Measurements from ENCODE around the gene WIF1. TPM values are rescaled to one million over a fixed set of nuclear protein-coding genes. Genes with fewer than 3 reads are reported as not detected.

The WIF1 gene
- polyA plus RNA-seq, 2 donors = 0.25 to 0.47 TPM

DNA sequence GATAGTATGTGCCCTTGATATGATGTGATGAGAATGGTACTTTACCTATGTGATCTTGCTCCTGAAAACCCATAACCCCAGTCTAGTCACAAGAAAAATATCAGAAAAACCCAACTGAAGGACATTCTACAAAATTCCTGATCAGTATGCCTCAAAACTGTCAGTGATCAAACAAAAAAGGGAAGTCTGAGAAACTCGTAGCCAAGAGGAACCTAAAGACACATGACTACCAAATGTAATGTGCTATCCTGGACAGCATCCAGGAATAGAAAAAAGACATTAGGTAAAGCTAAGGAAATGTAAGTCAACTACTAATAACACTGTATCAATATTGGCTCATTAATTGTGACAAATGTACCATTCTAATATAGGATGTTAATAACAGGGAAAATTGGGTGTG is 4.1 kb upstream of the WIF1 start:
- no peaks in the 10 kb centered on the region for H3K36me3 ChIP-seq (ENCODE audit: control insufficient read depth in 2 of 2, insufficient read depth in 2 of 2, low read length in 1 of 2)
- no peaks in the 10 kb centered on the region for H3K9me3 ChIP-seq (ENCODE audit: control insufficient read depth in 2 of 2, insufficient read depth in 1 of 2, low read depth in 1 of 2, low read length in 1 of 2)
- WGBS, 2 donors = 35% methylated on average over 1 of the region's 1 CpG
- H3K4me3 ChIP-seq (ENCODE audit: low read depth in 1 of 2, low read length in 2 of 2) = no peak overlapping the region
- H3K27ac ChIP-seq (ENCODE audit: low read depth in 2 of 2, low read length in 1 of 2) = no peak overlapping the region
- peaks cover 0 to 9% of the 10 kb centered on the region in 2 donors for H3K27me3 ChIP-seq (ENCODE audit: control insufficient read depth in 1 of 2, insufficient read depth in 2 of 2, low read length in 2 of 2)
- no peaks in the 10 kb centered on the region for H3K4me1 ChIP-seq (ENCODE audit: control insufficient read depth in 2 of 2, insufficient read depth in 2 of 2, low read length in 1 of 2)

DNA sequence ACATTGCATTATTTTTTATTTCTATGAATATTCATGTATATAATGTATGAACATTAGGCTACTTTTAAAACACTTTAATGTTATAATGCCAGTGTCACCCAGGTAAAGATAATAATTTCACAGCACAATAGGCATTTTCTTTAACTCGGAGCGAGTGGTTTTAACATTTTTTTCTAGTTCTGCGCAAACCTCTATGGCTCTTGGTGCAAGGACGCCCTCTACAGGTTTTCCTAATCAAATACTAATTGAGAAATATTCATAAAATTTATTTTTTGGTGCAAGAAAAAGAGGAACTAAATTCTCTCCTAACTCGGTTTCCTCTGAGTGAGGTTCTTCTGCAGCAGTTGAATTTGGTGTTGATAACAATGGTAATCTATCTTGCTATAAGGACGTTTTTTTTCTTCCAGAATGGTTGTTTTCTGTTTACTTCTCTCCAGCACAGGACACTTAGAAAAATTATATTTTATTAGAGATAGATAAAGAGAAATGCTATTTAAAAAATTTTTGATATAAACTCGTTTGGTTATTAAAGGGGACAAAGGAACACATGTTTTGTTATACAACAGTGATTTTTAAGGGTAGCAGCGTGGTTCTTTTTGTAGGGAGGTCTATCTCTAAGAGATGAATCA is 2.4 kb upstream of the WIF1 start:
- Histone ChIP-seq H3K36me3 (ENCODE audit: control insufficient read depth in 2 of 2, insufficient read depth in 2 of 2, low read length in 1 of 2) (no peaks in the 10 kb centered on the region), H3K4me1 (ENCODE audit: control insufficient read depth in 2 of 2, insufficient read depth in 2 of 2, low read length in 1 of 2) (no peaks in the 10 kb centered on the region), H3K4me3 (ENCODE audit: low read depth in 1 of 2, low read length in 2 of 2) (no peak overlapping the region), H3K9me3 (ENCODE audit: control insufficient read depth in 2 of 2, insufficient read depth in 1 of 2, low read depth in 1 of 2, low read length in 1 of 2) (no peaks in the 10 kb centered on the region), H3K27ac (ENCODE audit: low read depth in 2 of 2, low read length in 1 of 2) (no peak overlapping the region), H3K27me3 (ENCODE audit: control insufficient read depth in 1 of 2, insufficient read depth in 2 of 2, low read length in 2 of 2) (peaks cover 0 to 12% of the 10 kb centered on the region in 2 donors)
- 10 to 11% methylated on average over 8 of the region's 8 CpGs for WGBS, 2 donors

DNA sequence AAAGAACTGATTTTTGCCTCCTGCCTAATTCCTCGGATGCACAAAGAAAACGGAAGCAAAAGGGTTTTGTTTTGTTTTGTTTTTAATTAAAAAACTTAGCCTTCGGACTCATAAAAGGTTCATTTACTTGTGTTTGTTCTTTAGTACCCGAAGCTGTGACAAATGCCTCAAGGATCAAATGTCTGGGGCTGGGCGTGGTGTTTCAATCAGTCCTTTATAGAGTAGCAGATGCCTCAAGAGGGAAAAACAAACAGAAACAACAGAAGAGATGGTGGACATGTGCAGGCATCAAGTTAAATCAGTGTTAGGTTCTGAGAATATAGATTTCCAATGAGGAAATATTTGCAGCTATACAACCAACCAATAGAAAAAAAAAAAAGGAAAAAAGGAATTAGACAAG is 1.6 kb upstream of the WIF1 start:
- Histone ChIP-seq H3K9me3 (ENCODE audit: control insufficient read depth in 2 of 2, insufficient read depth in 1 of 2, low read depth in 1 of 2, low read length in 1 of 2) (no peaks in the 10 kb centered on the region), H3K36me3 (ENCODE audit: control insufficient read depth in 2 of 2, insufficient read depth in 2 of 2, low read length in 1 of 2) (no peaks in the 10 kb centered on the region), H3K27ac (ENCODE audit: low read depth in 2 of 2, low read length in 1 of 2) (no peak overlapping the region), H3K4me1 (ENCODE audit: control insufficient read depth in 2 of 2, insufficient read depth in 2 of 2, low read length in 1 of 2) (no peaks in the 10 kb centered on the region), H3K4me3 (ENCODE audit: low read depth in 1 of 2, low read length in 2 of 2) (no peak overlapping the region), H3K27me3 (ENCODE audit: control insufficient read depth in 1 of 2, insufficient read depth in 2 of 2, low read length in 2 of 2) (peaks cover 0 to 12% of the 10 kb centered on the region in 2 donors)
- 53 to 56% methylated on average over 5 of the region's 5 CpGs for WGBS, 2 donors

DNA sequence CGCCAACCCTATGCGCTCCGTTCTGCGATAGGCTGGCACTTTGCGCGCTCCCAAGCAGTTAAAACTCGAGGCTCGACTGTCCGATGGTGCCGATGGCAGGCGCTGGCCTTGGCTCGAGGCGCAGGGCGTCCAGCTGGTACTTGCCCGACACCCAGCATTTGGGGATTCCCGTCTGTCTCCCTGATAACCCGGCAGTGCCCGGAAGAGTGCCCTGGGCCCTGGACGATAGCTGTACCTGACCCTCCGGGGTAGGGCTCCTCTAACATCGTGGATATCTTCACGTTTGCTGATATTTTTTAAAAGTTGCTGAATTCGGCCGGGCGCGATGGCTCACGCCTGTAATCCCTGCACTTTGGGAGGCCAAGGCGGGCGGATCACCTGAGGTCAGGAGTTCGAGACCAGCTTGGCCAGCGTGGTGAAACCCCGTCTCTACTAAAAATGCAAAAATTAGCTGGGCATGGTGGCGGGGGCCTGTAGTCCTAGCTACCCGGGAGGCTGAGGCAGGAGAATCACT is 908 bp upstream of the WIF1 start:
- 84 to 85% methylated on average over 34 of the region's 34 CpGs for WGBS, 2 donors
- H3K27ac ChIP-seq (ENCODE audit: low read depth in 2 of 2, low read length in 1 of 2) = no peak overlapping the region
- peaks cover 0 to 12% of the 10 kb centered on the region in 2 donors for H3K27me3 ChIP-seq (ENCODE audit: control insufficient read depth in 1 of 2, insufficient read depth in 2 of 2, low read length in 2 of 2)
- no peaks in the 10 kb centered on the region for H3K4me1 ChIP-seq (ENCODE audit: control insufficient read depth in 2 of 2, insufficient read depth in 2 of 2, low read length in 1 of 2)
- H3K9me3 ChIP-seq (ENCODE audit: control insufficient read depth in 2 of 2, insufficient read depth in 1 of 2, low read depth in 1 of 2, low read length in 1 of 2) = no peaks in the 10 kb centered on the region
- no peaks in the 10 kb centered on the region for H3K36me3 ChIP-seq (ENCODE audit: control insufficient read depth in 2 of 2, insufficient read depth in 2 of 2, low read length in 1 of 2)
- H3K4me3 ChIP-seq (ENCODE audit: low read depth in 1 of 2, low read length in 2 of 2) = no peak overlapping the region

DNA sequence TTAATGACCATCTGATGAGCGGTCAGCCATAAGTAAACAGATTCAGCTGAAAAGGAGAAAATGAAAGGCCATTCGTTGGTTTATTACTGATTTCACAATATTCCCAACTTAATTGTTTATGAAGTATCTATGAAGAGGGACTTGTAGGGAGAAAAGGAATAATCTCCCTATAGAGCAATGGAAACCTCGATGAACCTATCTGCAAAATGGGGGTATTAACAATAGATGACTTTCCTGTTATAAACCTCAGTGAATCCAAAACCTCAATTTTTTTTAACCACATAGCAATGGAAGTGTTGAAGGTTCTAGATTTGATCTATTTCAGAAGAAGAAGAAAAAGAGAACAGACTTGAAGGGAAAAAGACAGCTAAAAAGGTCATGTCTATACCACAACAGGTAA is 2.0 kb downstream of the WIF1 start:
- 90 to 91% methylated on average over 3 of the region's 3 CpGs for WGBS, 2 donors
- Histone ChIP-seq H3K4me3 (ENCODE audit: low read depth in 1 of 2, low read length in 2 of 2) (no peak overlapping the region), H3K27me3 (ENCODE audit: control insufficient read depth in 1 of 2, insufficient read depth in 2 of 2, low read length in 2 of 2) (peaks cover 0 to 12% of the 10 kb centered on the region in 2 donors), H3K4me1 (ENCODE audit: control insufficient read depth in 2 of 2, insufficient read depth in 2 of 2, low read length in 1 of 2) (no peaks in the 10 kb centered on the region), H3K9me3 (ENCODE audit: control insufficient read depth in 2 of 2, insufficient read depth in 1 of 2, low read depth in 1 of 2, low read length in 1 of 2) (no peaks in the 10 kb centered on the region), H3K36me3 (ENCODE audit: control insufficient read depth in 2 of 2, insufficient read depth in 2 of 2, low read length in 1 of 2) (no peaks in the 10 kb centered on the region), H3K27ac (ENCODE audit: low read depth in 2 of 2, low read length in 1 of 2) (no peak overlapping the region)

DNA sequence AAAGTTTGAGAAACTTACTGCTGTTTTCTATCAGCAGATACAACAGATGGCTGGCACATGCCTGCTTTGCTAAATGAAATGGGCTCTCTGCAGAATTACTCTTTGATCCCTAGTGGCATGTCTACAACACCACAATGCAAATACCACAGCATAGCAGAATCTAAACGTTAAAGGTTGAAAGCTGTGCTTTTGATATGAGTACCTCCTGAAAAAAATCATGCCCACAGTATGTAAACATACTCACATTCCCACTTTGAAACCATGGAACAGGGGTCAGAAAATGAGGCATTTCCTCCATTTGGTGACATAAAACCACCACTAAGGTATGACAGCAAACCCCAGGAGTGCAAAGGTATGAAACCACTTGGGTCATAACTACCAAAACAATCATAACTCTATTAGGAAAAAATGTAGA is 7.5 kb downstream of the WIF1 start:
- Histone ChIP-seq H3K36me3 (ENCODE audit: control insufficient read depth in 2 of 2, insufficient read depth in 2 of 2, low read length in 1 of 2) (no peaks in the 10 kb centered on the region), H3K27me3 (ENCODE audit: control insufficient read depth in 1 of 2, insufficient read depth in 2 of 2, low read length in 2 of 2) (peaks cover 0 to 1% of the 10 kb centered on the region in 2 donors), H3K4me3 (ENCODE audit: low read depth in 1 of 2, low read length in 2 of 2) (no peak overlapping the region), H3K27ac (ENCODE audit: low read depth in 2 of 2, low read length in 1 of 2) (no peak overlapping the region), H3K4me1 (ENCODE audit: control insufficient read depth in 2 of 2, insufficient read depth in 2 of 2, low read length in 1 of 2) (no peaks in the 10 kb centered on the region), H3K9me3 (ENCODE audit: control insufficient read depth in 2 of 2, insufficient read depth in 1 of 2, low read depth in 1 of 2, low read length in 1 of 2) (no peaks in the 10 kb centered on the region)
- 11% methylated on average over 1 of the region's 1 CpG for WGBS, 2 donors

DNA sequence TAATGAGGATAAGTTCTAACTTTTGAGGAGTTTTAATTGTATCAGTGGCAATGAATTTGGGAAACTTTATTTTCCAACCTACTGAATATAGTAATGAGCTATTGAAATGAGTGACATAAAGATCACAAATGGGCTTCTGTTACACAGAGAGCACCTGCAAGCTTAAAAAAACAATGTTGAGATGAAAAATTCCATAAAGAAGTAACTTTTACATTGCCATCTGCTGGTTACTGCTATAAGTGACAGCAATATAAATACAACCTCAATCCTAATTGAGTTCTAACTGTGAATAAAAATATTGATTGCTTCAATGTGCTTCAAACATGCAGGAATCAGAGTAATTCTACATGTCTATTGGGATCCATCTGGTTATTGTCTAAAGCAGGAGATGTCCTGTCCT is 14.2 kb downstream of the WIF1 start:
- Histone ChIP-seq H3K4me3 (ENCODE audit: low read depth in 1 of 2, low read length in 2 of 2) (no peak overlapping the region), H3K9me3 (ENCODE audit: control insufficient read depth in 2 of 2, insufficient read depth in 1 of 2, low read depth in 1 of 2, low read length in 1 of 2) (no peaks in the 10 kb centered on the region), H3K27me3 (ENCODE audit: control insufficient read depth in 1 of 2, insufficient read depth in 2 of 2, low read length in 2 of 2) (no peaks in the 10 kb centered on the region)

DNA sequence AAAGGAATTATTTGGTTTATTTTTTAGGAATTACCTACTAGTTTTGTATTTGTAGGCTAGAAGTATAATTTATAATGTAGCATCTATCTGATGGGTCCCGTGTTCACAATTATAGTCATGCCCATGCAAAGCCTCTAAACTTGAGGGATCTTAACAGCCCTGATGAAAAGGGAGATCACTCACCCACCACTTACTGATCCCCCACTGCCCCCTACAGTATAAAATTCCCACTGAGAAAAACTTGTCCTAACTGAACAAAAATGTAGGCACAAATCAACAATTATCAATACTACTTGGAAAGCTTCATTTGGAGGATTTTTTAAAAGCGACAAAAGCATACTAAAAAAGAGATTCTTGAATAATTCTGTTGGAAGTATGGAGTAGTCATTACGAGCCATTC is 21.0 kb downstream of the WIF1 start:
- H3K4me1 ChIP-seq (ENCODE audit: control insufficient read depth in 2 of 2, insufficient read depth in 2 of 2, low read length in 1 of 2) = no peaks in the 10 kb centered on the region
- no peaks in the 10 kb centered on the region for H3K27me3 ChIP-seq (ENCODE audit: control insufficient read depth in 1 of 2, insufficient read depth in 2 of 2, low read length in 2 of 2)
- WGBS, 2 donors = 66 to 77% methylated on average over 3 of the region's 3 CpGs
- H3K4me3 ChIP-seq (ENCODE audit: low read depth in 1 of 2, low read length in 2 of 2) = no peak overlapping the region
- H3K36me3 ChIP-seq (ENCODE audit: control insufficient read depth in 2 of 2, insufficient read depth in 2 of 2, low read length in 1 of 2) = no peaks in the 10 kb centered on the region
- no peak overlapping the region for H3K27ac ChIP-seq (ENCODE audit: low read depth in 2 of 2, low read length in 1 of 2)
- H3K9me3 ChIP-seq (ENCODE audit: control insufficient read depth in 2 of 2, insufficient read depth in 1 of 2, low read depth in 1 of 2, low read length in 1 of 2) = no peaks in the 10 kb centered on the region

More for the DNA sequence above, 14.2 kb downstream of the WIF1 start:
- no peaks in the 10 kb centered on the region for H3K36me3 ChIP-seq (ENCODE audit: control insufficient read depth in 2 of 2, insufficient read depth in 2 of 2, low read length in 1 of 2)
- no peak overlapping the region for H3K27ac ChIP-seq (ENCODE audit: low read depth in 2 of 2, low read length in 1 of 2)
- no peaks in the 10 kb centered on the region for H3K4me1 ChIP-seq (ENCODE audit: control insufficient read depth in 2 of 2, insufficient read depth in 2 of 2, low read length in 1 of 2)

DNA sequence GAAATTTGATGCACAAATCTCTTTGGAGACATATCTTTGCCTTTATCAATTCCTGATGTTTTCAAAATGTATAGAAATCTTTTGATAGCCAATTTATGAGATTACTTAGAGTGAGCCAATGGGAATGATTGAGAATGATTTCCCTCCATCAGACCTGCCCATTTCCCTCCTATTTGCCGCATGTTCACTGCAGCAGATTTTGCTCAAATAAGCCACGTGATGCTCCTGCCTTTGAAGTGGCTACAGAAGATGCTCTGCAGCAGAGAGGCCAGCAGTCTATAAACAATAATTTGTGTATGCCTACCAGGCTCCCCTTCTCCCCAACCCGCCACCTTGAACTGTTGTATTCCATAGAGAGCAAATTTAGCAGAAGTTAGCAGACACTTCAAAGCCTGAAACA is 21.9 kb downstream of the WIF1 start:
- Histone ChIP-seq H3K36me3 (ENCODE audit: control insufficient read depth in 2 of 2, insufficient read depth in 2 of 2, low read length in 1 of 2) (no peaks in the 10 kb centered on the region), H3K4me1 (ENCODE audit: control insufficient read depth in 2 of 2, insufficient read depth in 2 of 2, low read length in 1 of 2) (no peaks in the 10 kb centered on the region)

DNA sequence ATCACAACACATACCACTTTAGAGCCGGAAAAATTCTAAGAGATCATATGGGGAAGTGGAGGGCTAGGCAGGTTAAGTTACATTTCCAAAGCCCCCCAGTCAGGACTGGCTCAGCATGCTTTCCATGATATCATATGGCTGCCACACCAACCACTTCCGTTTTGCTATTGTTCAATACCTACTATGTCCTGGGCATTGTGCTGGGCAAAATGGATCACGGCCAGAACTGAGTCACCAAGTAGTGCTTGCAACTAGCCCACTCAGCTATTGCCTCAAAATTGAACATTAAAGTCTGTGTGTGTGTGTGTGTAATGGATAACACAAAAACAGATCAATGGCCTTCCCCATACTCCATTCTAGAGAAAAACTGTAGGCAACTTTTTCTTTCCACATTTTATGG is 22.7 kb downstream of the WIF1 start:
- H3K27ac ChIP-seq (ENCODE audit: low read depth in 2 of 2, low read length in 1 of 2) = no peak overlapping the region
- no peak overlapping the region for H3K4me3 ChIP-seq (ENCODE audit: low read depth in 1 of 2, low read length in 2 of 2)
- no peaks in the 10 kb centered on the region for H3K9me3 ChIP-seq (ENCODE audit: control insufficient read depth in 2 of 2, insufficient read depth in 1 of 2, low read depth in 1 of 2, low read length in 1 of 2)
- H3K27me3 ChIP-seq (ENCODE audit: control insufficient read depth in 1 of 2, insufficient read depth in 2 of 2, low read length in 2 of 2) = no peaks in the 10 kb centered on the region
- H3K4me1 ChIP-seq (ENCODE audit: control insufficient read depth in 2 of 2, insufficient read depth in 2 of 2, low read length in 1 of 2) = no peaks in the 10 kb centered on the region
- H3K36me3 ChIP-seq (ENCODE audit: control insufficient read depth in 2 of 2, insufficient read depth in 2 of 2, low read length in 1 of 2) = no peaks in the 10 kb centered on the region
- WGBS, 2 donors = 70 to 75% methylated on average over 3 of the region's 3 CpGs

More for the DNA sequence above, 21.9 kb downstream of the WIF1 start:
- Histone ChIP-seq H3K9me3 (ENCODE audit: control insufficient read depth in 2 of 2, insufficient read depth in 1 of 2, low read depth in 1 of 2, low read length in 1 of 2) (no peaks in the 10 kb centered on the region), H3K27ac (ENCODE audit: low read depth in 2 of 2, low read length in 1 of 2) (no peak overlapping the region), H3K4me3 (ENCODE audit: low read depth in 1 of 2, low read length in 2 of 2) (no peak overlapping the region), H3K27me3 (ENCODE audit: control insufficient read depth in 1 of 2, insufficient read depth in 2 of 2, low read length in 2 of 2) (no peaks in the 10 kb centered on the region)
- 80 to 81% methylated on average over 3 of the region's 3 CpGs for WGBS, 2 donors

Measured in esophagus (tissue), 2 donors.